ENCODE data around the gene CPNE2.
"Not testable (repeated sequence)": the region's sequence is repeated elsewhere in the genome, so short reads cannot be mapped to it uniquely, and the experiment has no call there.

Gene CPNE2

DNA sequence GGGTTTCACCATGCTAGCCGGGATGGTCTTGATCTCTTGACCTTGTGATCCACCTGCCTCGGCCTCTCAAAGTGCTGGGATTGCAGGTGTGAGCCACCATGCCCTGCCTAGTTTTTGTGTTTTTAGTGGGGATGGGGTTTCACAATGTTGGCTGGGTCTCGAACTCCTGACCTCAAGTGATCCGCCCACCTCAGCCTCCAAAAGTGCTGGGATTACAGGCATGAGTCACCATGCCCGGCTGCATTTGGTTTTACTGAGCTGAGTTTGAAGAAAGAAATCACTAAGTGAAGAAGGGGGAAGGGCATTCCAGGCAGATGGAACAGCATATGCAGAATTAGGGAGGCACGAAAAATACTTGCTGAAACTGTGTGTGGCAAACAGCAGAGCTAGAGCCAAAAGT is 7.6 kb downstream of the CPNE2 start:
- H3K27ac ChIP-seq (ENCODE audit: low read length); H3K27me3 ChIP-seq (ENCODE audit: control insufficient read depth, insufficient read depth, low read length); H3K4me3 ChIP-seq (ENCODE audit: low read length); H3K36me3 ChIP-seq (ENCODE audit: control insufficient read depth, insufficient read depth, low read length); H3K4me1 ChIP-seq (ENCODE audit: control insufficient read depth, insufficient read depth, low read length); DNase-seq (ENCODE audit: low read depth, low spot score); H3K9me3 ChIP-seq (ENCODE audit: control insufficient read depth, insufficient read depth, low read length): not testable (repeated sequence)
- WGBS (ENCODE audit: insufficient coverage, insufficient read length), result no CpG with 5 or more reads among the region's 6 CpGs

GRCh38 chr16:57100445-57100844 is 8.1 kb downstream of the CPNE2 start:
- WGBS (ENCODE audit: insufficient coverage, insufficient read length), result no CpG with 5 or more reads among the region's 1 CpG
- H3K27ac ChIP-seq (ENCODE audit: low read length), result no peak overlapping the region
- no peaks in the 10 kb centered on the region for H3K9me3 ChIP-seq (ENCODE audit: control insufficient read depth, insufficient read depth, low read length)
- no peaks in the 10 kb centered on the region for H3K27me3 ChIP-seq (ENCODE audit: control insufficient read depth, insufficient read depth, low read length)
- no peak overlapping the region for H3K4me3 ChIP-seq (ENCODE audit: low read length)
- no peaks in the 10 kb centered on the region for H3K36me3 ChIP-seq (ENCODE audit: control insufficient read depth, insufficient read depth, low read length)
- DNase-seq (ENCODE audit: low read depth, low spot score), result no peak
- no peaks in the 10 kb centered on the region for H3K4me1 ChIP-seq (ENCODE audit: control insufficient read depth, insufficient read depth, low read length)

DNA sequence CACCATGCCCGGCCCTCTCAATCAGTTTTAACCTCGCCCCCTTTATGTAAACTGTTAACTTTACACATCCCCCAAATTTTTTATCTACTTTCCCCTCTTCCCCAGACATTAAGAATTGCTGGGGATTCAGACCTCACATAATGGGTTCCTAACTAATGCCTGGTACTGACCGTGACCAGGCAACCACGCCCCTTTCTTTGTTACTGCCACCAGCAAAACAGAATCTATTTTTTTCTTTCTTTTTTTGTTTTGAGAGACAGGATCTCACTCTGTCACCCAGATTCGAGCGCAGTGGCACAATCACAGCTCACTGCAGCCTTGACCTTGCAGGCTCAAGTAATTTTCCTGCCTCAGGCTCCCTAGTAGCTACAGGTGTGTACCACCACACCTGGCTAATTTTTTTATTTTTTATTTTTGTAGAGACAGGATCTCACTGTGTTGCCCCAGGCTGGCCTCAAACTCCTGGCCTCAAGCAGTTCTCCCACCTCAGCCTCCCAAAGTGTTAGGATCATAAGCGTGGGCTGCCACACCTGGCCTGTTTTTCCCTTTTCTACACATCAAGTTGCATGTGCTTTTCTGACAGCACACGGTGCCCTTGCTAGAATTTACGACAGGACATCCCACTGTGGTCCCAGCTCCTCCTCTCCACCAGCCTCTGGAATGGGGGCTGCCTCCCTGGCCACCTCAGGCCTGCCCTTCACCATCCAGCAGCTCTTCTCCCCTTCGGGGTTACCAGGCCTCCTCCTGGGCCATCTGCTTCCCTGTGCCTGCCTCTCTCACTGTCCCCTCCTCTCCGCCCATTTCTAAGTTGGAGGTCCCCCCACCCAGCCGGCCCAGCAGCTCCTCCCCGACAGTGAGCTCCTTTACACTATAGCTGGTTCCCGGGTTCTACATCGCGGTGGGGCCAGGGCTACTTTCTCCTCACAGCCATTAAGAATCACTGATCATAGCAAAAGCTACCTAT is 10.8 kb downstream of the CPNE2 start:
- no peak overlapping the region for H3K27ac ChIP-seq (ENCODE audit: low read length)
- no peak overlapping the region for H3K4me3 ChIP-seq (ENCODE audit: low read length)
- H3K9me3 ChIP-seq (ENCODE audit: control insufficient read depth, insufficient read depth, low read length), result no peaks in the 10 kb centered on the region
- H3K27me3 ChIP-seq (ENCODE audit: control insufficient read depth, insufficient read depth, low read length), result no peaks in the 10 kb centered on the region
- no peaks in the 10 kb centered on the region; the same call in 1 of the 2 replicates for H3K36me3 ChIP-seq (ENCODE audit: control insufficient read depth, insufficient read depth, low read length)
- DNase-seq (ENCODE audit: low read depth, low spot score), result no peak
- 100% methylated on average over 1 of the region's 16 CpGs for WGBS (ENCODE audit: insufficient coverage, insufficient read length)
- peaks cover 2% of the 10 kb centered on the region; the same call in 1 of the 2 replicates for H3K4me1 ChIP-seq (ENCODE audit: control insufficient read depth, insufficient read depth, low read length)

DNA sequence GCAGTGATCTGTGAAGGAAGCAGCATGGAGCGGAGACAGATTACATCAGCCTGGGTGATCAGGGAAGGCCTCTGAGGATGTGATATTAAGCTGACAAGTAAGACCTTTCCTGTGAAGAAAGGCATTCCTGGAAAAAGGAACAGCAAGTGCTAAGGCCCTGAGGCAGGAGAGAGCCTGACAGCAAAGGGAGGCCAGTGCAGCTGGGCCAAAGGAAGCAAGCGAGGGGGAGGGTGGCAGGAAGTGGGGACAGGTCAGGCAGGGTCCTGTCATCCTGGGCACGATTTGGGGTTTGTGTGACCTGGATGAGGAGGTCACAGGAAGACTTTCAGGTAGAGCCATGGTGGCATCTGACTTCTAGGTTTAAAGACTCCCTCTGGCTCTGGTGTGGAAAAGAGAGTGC is 12.3 kb downstream of the CPNE2 start:
- H3K4me3 ChIP-seq (ENCODE audit: low read length), result no peak overlapping the region
- H3K4me1 ChIP-seq (ENCODE audit: control insufficient read depth, insufficient read depth, low read length), result peaks cover 2% of the 10 kb centered on the region; the same call in 1 of the 2 replicates
- H3K36me3 ChIP-seq (ENCODE audit: control insufficient read depth, insufficient read depth, low read length), result no peaks in the 10 kb centered on the region; the same call in 1 of the 2 replicates
- H3K27ac ChIP-seq (ENCODE audit: low read length), result no peak overlapping the region
- WGBS (ENCODE audit: insufficient coverage, insufficient read length), result no CpG with 5 or more reads among the region's 3 CpGs
- no peaks in the 10 kb centered on the region for H3K9me3 ChIP-seq (ENCODE audit: control insufficient read depth, insufficient read depth, low read length)
- DNase-seq (ENCODE audit: low read depth, low spot score), result no peak
- no peaks in the 10 kb centered on the region for H3K27me3 ChIP-seq (ENCODE audit: control insufficient read depth, insufficient read depth, low read length)

- H3K4me3 ChIP-seq (ENCODE audit: low read length), result no peak overlapping the region
- WGBS (ENCODE audit: insufficient coverage, insufficient read length), result no CpG with 5 or more reads among the region's 7 CpGs
- H3K27ac ChIP-seq (ENCODE audit: low read length), result no peak overlapping the region
- H3K27me3 ChIP-seq (ENCODE audit: control insufficient read depth, insufficient read depth, low read length), result no peaks in the 10 kb centered on the region
- DNase-seq (ENCODE audit: low read depth, low spot score), result no peak
- H3K36me3 ChIP-seq (ENCODE audit: control insufficient read depth, insufficient read depth, low read length), result no peaks in the 10 kb centered on the region; the same call in 1 of the 2 replicates
- H3K4me1 ChIP-seq (ENCODE audit: control insufficient read depth, insufficient read depth, low read length), result peaks cover 2% of the 10 kb centered on the region; the same call in 1 of the 2 replicates
- no peaks in the 10 kb centered on the region for H3K9me3 ChIP-seq (ENCODE audit: control insufficient read depth, insufficient read depth, low read length)
These were observed 12.8 kb downstream of the CPNE2 start for GRCh38 chr16:57105184-57105583.

DNA sequence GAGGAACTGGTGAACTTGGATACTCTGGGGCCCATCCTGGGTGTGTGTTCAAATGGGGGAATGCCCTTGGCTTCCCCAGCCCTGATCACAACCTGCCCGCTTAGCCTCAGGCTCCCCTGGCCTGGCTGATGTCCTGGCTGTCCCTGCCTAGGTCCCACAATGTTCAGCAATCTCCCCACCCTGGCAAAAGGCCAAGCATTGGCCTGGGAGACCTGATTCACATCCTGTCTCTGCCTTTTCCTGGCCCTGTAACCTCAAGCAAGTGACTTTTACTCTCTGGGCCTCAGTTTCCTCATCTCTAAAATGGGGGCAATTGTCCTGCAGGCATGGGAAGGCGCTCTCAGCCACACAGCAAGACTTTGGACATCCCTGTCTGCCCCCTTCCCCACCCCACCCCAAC is 14.4 kb downstream of the CPNE2 start:
- WGBS (ENCODE audit: insufficient coverage, insufficient read length), result no CpG with 5 or more reads among the region's 2 CpGs
- Histone ChIP-seq H3K9me3 (ENCODE audit: control insufficient read depth, insufficient read depth, low read length) (no peaks in the 10 kb centered on the region), H3K27me3 (ENCODE audit: control insufficient read depth, insufficient read depth, low read length) (no peaks in the 10 kb centered on the region), H3K4me1 (ENCODE audit: control insufficient read depth, insufficient read depth, low read length) (peaks cover 2% of the 10 kb centered on the region; the same call in 1 of the 2 replicates), H3K36me3 (ENCODE audit: control insufficient read depth, insufficient read depth, low read length) (no peaks in the 10 kb centered on the region; the same call in 1 of the 2 replicates), H3K4me3 (ENCODE audit: low read length) (no peak overlapping the region), H3K27ac (ENCODE audit: low read length) (no peak overlapping the region)
- DNase-seq (ENCODE audit: low read depth, low spot score), result no peak

GRCh38 chr16:57107321-57107922 is 15.0 kb downstream of the CPNE2 start:
- peaks cover 2% of the 10 kb centered on the region; the same call in 1 of the 2 replicates for H3K4me1 ChIP-seq (ENCODE audit: control insufficient read depth, insufficient read depth, low read length)
- H3K27me3 ChIP-seq (ENCODE audit: control insufficient read depth, insufficient read depth, low read length), result no peaks in the 10 kb centered on the region
- H3K27ac ChIP-seq (ENCODE audit: low read length), result no peak overlapping the region
- DNase-seq (ENCODE audit: low read depth, low spot score), result no peak
- H3K4me3 ChIP-seq (ENCODE audit: low read length), result no peak overlapping the region
- no CpG with 5 or more reads among the region's 9 CpGs for WGBS (ENCODE audit: insufficient coverage, insufficient read length)
- H3K36me3 ChIP-seq (ENCODE audit: control insufficient read depth, insufficient read depth, low read length), result no peaks in the 10 kb centered on the region; the same call in 1 of the 2 replicates
- H3K9me3 ChIP-seq (ENCODE audit: control insufficient read depth, insufficient read depth, low read length), result no peaks in the 10 kb centered on the region

DNA sequence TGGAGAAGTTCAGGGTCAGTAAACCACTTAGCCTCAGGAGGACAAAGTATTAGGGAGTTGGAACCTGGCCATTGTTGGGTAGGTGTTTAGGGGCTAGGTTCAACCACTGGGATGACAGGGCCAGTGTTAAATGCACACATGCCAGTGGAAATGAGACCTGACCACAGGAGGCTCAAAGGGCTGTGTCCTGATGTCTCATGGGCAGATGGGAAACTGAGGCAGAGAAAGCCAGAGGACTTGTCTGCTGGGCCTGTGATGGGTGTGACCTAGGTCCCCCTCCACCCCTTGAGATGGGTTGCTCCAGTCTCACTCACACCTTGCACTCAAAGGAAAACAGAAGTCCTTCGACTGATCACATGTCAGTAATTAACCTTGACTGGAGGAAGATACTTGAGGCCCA is 16.0 kb downstream of the CPNE2 start:
- DNase-seq (ENCODE audit: low read depth, low spot score), result no peak
- no CpG with 5 or more reads among the region's 1 CpG for WGBS (ENCODE audit: insufficient coverage, insufficient read length)
- Histone ChIP-seq H3K9me3 (ENCODE audit: control insufficient read depth, insufficient read depth, low read length) (no peaks in the 10 kb centered on the region), H3K4me3 (ENCODE audit: low read length) (no peak overlapping the region), H3K27me3 (ENCODE audit: control insufficient read depth, insufficient read depth, low read length) (no peaks in the 10 kb centered on the region), H3K4me1 (ENCODE audit: control insufficient read depth, insufficient read depth, low read length) (peaks cover 2% of the 10 kb centered on the region; the same call in 1 of the 2 replicates), H3K27ac (ENCODE audit: low read length) (no peak overlapping the region), H3K36me3 (ENCODE audit: control insufficient read depth, insufficient read depth, low read length) (no peaks in the 10 kb centered on the region; the same call in 1 of the 2 replicates)

GRCh38 chr16:57109259-57110105 is 17.1 kb downstream of the CPNE2 start:
- DNase-seq (ENCODE audit: low read depth, low spot score); H3K4me1 ChIP-seq (ENCODE audit: control insufficient read depth, insufficient read depth, low read length); H3K36me3 ChIP-seq (ENCODE audit: control insufficient read depth, insufficient read depth, low read length); H3K27me3 ChIP-seq (ENCODE audit: control insufficient read depth, insufficient read depth, low read length); H3K4me3 ChIP-seq (ENCODE audit: low read length); H3K9me3 ChIP-seq (ENCODE audit: control insufficient read depth, insufficient read depth, low read length); H3K27ac ChIP-seq (ENCODE audit: low read length): not testable (repeated sequence)
- no CpG with 5 or more reads among the region's 10 CpGs for WGBS (ENCODE audit: insufficient coverage, insufficient read length)

DNA sequence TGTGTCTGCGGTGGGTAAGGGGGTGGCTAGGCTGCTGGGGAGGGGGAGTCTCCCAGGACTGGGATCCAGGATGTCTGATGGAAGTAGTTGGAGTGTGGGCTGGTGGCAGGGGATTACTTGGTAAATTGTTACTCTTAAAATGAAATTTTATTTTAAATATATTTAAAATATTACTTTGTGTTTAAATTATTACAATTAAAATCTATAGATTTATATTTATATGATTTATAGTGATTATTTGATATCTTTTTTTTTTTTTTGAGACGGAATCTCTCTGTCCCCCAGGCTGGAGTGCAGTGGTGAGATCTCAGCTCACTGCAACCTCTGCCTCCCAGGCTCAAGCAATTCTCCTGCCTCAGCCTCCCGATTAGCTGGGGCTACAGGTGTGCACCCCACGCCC is 18.6 kb downstream of the CPNE2 start:
- Histone ChIP-seq H3K36me3 (ENCODE audit: control insufficient read depth, insufficient read depth, low read length) (no peaks in the 10 kb centered on the region; the same call in 1 of the 2 replicates), H3K4me3 (ENCODE audit: low read length) (no peak overlapping the region)

More for the DNA sequence above, 18.6 kb downstream of the CPNE2 start:
- Histone ChIP-seq H3K9me3 (ENCODE audit: control insufficient read depth, insufficient read depth, low read length) (no peaks in the 10 kb centered on the region), H3K27me3 (ENCODE audit: control insufficient read depth, insufficient read depth, low read length) (no peaks in the 10 kb centered on the region), H3K27ac (ENCODE audit: low read length) (no peak overlapping the region), H3K4me1 (ENCODE audit: control insufficient read depth, insufficient read depth, low read length) (peaks cover 4% of the 10 kb centered on the region)
- DNase-seq (ENCODE audit: low read depth, low spot score), result no peak
- no CpG with 5 or more reads among the region's 4 CpGs for WGBS (ENCODE audit: insufficient coverage, insufficient read length)
